HS-5 (cell line): ENCODE results near the gene RBMS1.
"Not testable (repeated sequence)": the region's sequence is repeated elsewhere in the genome, so short reads cannot be mapped to it uniquely, and the experiment has no call there.

ENCODE experiments used
- DNase-seq: peaks from one replicate; pipeline ENCODE4 v3.0.0-alpha.2; 2012; ENCODE audit warnings: low read depth

RBMS1 gene

DNA sequence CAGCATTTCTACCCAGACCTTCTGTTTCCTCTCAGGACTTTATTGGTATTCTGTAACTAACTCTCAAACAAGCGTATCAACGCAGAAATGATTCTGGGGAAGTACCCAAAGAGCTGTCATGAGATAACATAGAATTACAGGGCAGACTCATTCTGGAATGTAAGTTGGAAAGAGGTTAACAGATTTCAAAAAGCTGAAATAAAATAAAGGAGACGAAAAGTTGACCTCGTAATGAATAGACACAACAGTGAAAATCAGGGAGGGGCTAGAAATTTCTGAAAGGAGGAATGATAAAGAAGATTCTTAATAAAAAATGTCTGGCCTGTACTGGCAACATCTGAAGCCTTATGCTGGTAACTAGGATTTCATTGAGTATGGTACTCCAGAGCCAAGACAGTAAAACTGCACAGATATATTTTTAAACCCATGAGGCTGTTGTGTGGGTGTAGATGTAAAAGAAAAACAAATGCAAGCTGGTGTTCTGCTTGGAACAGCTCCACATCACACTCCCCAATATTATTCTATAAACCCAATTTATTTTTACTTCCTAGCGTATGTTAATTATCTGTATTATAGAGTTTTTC is 23.9 kb downstream of the RBMS1 start:
- DNase-seq = no peak

DNA sequence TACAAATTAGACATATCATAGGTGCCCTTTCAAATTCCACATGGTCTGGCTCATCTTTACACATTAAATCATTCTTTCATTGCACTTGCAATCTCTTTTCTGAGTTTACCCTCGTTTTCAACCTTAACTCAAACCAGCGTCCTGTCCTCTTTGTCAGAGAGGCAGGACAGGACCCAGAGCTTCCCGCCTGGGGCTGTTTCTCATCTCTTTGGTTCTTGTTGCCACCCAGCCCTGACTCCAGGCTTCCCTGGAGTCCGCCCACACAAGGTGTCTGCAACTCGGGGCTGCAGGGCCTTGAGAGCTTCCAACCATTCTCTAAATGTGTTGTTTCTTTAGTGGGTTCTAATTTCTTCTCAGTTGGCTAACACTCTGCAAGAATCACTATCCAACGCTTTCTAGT is 24.4 kb downstream of the RBMS1 start:
- DNase-seq = no peak

DNA sequence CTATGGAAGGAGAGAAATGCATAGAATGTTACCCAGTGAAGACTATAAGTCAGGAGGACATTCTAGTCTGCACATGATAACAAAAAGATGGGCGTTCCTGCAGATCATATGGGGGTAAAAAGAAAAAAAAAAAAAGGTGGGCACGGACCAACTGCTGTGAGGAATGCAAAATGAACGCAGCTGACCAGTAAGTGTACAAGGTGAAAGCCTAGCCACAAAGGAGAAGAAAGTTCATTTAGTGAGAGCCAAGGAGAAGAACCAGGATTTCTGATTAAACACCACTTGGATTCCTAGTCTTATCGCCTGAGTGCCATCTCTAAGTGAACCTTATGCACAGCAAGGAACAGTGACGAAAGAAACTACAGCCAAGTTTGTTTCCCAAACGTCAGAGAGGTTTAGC is 26.5 kb downstream of the RBMS1 start:
- no peak for DNase-seq

DNA sequence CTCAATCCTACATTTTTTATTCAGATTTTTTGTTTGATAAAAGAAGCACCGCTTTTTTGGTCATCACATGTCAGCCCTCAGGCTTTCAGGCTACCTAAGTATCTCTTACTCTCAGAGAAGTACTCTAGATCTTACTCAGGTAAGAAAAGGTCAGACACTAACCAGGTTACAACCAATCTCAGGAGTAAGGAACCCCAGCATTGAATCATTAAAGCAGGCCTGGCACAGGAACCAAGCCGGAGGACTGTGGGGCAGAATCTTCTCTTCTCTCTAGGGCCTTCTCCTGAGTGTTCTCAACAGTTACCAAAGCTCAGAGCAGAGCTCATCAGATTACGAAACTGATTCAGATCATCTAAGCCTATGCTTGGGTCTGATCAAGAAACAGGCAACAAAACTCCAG is 28.2 kb downstream of the RBMS1 start:
- DNase-seq = no peak

DNA sequence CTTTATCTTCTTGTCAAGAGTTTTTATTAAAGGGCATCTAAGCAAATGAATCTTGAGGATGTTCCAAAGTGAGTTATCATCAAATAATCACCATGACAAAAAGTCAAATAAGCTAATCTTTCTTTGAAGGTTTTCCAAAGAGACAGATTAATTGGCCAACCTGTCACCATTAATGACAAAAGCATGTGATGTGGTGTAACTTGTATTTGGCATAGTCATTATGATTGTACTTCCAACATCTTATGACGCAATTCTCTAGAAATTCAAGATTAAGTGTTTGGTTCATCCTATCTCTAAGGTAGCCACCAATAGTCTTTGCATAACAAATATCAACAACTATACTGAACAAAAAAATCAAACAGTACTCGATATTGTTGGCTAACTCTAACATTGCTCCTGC is 28.6 kb downstream of the RBMS1 start:
- DNase-seq = no peak

DNA sequence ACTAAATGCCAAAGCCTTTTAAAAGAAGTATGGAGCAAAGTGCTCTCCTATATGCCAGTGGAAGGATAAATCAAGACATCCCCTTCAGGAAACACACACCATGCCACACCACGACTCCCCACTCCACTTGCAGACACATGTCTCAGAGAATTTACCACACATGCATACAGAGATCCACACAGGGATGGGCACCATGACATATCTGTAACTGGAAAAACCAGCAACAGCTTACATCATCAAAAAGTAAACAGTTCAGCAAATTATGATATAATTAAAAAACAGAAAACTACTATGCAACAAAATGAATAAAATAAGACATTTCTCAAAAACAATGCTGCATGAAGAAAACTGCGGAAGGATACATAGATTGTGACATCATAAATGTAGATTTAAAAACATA is 29.6 kb downstream of the RBMS1 start:
- DNase-seq = no peak

DNA sequence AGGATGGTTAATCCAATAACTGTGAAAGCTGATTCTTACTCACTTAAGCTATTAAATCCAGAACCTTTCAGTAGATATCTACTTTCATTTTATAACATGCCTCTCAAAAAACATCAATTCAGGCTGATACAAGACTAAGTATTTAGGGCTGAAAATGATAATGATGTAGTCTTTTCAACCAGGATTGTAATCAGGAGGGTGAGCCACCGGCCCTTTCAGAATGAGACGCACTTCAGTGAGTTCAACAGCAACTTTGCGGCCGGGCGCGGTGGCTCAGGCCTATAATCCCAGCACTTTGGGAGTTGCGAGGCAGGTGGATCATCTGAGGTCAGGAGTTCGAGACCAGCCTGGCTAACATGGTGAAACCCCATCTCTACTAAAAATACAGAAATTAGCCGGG is 30.4 kb downstream of the RBMS1 start:
- DNase-seq = no peak

DNA sequence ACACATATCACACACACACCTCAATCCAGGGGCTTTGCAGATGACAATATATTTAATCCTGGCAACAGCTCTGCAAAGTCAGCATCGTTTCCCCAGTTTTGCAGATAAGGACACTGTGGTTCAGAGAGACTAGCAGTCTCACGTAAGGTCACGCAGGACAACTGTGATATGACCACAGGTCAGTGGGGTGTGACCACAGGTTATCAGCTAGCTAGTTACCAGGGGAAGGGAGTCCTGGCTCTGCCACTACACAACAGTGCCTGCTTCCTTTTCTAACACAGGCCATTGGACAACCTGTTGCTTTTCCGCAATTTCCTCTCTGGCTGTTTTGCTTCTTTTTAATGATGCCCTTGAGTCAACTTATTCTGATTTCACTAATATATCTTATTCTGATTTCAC is 33.3 kb downstream of the RBMS1 start:
- no peak for DNase-seq

DNA sequence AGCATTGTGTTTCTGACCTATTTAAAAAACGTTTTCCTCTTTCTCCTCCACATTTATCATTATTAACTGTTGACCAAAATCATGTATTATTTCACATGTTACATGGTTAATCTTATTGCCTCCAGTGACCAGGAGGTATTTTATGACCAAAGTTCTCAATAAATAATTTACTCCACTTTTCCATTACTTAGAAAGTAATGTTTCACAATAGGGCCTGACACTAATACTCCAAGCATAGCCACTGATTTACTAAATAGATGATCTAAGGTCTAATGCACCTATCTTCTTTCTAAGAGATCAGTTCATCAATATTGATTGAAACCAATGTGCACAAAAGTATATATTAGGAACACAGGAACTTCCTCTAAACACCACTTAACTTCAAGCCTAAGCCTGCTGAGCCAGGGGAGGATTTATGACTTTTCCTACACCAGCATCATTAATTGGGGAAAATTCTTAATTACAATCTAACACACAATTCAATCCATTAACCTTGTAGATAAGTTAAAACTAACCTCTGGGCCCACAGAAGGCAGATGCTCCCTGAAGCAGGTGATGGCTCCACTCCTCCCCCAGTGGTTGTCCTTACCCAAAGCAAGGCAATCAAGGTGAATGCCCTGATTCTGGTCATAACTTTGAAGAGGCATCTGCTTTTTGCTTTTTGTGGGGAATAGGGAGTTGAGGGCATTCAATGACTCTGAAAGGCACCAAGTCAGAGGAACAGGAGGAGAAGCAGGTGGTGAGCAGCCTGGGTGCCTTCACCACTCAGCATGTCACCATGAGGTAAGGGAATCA is 33.9 kb downstream of the RBMS1 start:
- no peak for DNase-seq

DNA sequence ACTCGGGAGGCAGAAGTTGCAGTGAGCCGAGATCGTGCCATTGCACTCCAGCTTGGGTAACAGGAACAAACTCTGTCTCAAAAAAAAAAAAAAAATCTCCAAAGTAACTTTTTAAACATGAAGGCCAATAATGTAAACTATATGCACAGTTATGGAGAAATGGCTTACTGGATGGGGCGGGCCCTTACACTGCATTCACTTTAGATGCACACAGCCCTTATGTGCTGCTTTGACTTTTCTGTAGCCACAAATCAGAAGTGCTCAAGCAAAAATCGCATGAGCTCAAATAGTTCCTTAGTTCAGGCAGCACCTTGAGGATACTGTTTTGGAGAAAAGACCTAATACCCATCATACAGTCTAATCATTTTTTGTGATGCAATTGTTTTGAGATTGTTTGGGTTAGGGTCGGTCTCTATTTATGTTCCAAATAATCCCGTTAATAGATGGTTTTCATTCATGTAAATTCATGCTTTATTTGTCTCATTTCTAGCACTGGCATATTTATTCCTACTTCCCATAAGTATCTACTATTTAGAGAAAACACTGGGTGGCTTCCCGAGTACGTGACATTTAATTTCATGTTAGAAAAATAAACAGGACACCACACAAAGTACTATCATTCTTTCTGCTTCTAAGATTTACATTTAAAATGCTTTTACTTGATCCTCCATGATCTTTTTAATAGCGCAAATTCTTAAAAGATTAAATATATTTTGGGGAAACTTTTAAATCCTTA is 34.7 kb downstream of the RBMS1 start:
- DNase-seq = no peak

DNA sequence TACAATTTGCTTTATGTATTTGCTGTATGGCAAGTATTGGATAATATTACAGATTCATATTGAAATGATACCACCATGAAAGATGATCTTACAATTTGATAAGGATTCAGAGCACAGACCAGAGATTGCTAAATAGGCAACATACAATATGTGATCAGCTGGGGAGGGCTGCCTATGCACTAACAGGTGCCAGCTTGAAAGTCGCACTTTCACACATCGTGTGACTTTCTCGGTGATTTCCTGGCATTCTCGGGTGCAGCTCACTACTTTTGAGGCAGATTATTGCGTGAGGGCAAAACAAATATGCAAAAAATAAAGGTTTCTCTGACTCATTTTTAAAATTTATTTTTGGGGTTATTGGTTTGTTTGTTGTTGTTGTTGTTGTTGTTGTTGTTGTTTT is 36.0 kb downstream of the RBMS1 start:
- DNase-seq = no peak

DNA sequence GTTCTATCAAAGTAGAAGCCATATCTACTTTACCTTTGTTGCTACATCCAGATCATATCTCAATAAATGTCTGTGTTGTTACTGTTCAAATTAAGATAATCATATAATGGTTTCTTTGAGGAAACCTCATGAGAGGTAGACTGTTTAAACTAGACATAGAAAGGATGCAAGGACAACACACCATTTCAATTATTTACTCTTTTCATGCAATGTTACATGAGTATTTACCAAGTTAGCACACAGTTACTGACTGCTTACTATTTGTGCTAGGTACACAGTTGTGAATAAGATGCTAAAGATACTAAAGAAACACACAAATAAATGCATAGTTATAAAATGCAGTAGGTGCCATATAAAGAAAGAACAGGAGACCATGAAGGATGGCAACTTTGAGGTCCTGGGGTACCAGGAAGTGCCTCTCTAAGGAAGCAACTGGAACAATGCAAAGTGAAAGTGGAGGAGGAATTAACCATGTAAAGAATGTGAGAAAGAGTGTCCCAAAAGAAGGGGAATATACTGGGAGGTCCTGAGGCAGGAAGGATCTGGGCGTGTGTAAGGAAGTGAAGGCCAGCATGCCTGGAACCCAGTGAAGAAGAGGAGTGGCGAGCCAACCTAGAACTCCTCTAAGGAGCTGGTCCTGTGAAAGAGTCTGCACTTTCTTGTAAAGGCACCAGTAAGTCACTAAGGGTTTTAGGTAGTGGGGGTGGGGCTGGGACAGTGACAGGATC is 39.4 kb downstream of the RBMS1 start:
- DNase-seq = no peak

DNA sequence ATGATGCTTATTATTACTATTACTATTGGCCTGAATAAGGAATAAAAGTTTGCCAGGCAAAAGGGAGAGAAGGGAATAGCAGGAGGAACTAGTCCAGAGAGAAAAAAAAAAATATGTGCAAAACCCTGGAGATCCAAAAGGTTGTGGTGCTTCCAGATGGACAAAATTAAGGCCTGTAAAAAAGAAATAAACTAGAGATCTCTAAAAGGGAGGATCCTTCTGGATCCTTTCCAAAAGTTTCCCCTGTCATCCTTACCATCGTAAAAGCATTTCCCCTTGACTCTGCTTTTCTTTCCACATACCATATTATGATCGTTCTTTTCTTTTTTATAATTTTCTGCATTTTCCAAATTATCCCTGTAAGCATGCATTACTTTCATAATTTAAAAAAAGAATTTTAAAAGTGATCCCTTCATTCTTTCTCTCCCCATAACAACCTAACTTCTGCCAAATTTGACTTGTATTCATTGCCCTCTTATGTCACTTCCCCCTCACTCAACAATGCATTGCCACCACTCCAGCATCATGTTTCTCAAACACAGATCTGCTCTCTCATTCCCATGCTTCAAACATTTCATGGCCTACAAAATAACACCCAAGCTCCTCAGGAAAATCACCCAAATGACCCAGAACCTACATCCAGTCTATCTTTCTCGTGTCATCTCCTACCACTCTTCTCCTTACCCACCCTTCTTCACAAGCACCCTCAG is 40.3 kb downstream of the RBMS1 start:
- no peak for DNase-seq

DNA sequence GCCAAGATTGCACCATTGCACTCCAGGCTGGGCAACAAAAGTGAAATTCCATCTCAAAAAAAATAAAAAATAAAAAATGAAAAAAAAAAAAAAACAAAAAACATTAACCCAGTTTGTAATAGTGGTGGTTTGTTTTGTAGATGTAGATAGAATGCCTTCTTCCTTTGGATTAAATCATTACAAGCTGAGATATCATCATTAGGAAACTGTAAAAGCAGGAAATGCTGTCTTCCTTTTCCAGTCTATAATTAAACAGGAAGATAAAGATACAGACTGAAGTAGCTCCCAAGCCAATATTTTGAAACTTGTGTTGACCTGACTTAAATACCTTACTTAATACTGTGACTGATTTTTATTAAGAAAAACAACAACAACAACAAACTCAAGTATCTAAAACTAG is 43.1 kb downstream of the RBMS1 start:
- no peak for DNase-seq

DNA sequence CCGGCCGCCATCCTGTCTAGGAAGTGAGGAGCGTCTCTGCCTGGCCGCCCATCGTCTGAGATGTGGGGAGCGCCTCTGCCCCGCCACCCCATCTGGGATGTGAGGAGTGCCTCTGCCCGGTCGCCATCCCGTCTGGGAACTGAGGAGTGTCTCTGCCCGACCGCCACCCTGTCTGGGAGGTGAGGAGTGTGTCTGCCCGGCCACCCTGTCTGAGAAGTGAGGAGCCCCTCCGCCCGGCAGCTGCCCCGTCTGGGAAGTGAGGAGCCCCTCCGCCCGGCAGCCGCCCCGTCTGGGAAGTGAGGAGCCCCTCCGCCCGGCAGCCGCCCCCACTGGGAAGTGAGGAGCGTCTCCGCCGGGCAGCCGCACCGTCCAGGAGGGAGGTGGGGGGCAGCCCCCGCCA is 44.8 kb downstream of the RBMS1 start:
- DNase-seq = not testable (repeated sequence)

DNA sequence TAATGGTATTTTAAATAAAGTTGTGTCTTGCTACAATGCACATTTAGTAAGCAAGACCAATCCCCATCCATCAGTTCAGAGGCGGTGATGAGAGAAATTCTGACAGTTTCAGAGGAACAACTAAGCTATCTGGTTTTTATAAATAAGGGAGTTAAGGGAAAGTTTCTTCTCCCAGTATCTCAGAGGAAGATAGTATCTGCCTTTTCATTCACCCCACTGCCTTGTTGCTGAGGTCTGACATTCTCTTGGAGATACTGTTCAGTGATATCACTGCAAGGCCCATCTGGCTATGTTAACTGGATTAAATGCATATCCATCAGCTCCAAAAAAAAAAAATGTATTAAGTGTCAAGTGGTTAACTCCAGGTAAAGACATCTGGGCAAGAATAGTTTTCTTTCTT is 47.9 kb downstream of the RBMS1 start:
- no peak for DNase-seq

DNA sequence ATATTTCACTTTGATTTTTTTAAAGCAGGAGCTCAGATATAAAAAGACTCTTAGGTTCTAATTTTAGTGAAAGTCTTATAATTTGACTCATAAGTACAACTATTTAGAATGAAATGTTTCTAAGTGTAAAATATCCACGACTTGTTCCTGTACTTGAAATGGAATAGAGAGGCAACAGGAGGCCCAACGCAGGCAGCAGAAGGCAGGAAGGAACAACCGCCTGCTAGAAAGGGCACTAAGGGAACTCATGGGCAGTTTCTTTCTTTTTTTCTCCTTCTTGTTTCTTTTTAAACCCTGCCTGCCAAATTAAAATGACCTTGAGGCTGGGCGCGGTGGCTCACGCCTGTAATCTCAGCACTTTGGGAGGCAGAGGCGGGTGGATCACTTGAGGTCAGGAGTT is 51.0 kb downstream of the RBMS1 start:
- DNase-seq = no peak

DNA sequence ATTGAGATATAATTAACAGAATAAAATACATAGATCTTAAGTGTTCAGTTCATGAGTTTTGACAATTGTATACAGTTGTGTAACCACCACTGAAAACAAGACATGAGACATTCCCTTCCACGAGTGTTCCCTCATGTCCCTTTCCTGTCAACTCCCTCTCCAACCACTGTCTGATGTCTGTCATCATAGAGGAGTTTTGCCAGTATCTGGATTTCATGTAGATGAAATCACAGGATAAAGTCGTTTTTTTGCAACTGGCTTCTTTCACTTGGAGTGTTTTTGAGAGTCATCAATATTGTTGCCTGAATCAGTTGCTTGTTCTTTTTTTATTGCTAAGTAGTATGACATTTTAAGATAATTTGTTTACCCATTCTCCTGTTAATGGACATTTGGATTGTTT is 52.7 kb downstream of the RBMS1 start:
- no peak for DNase-seq

DNA sequence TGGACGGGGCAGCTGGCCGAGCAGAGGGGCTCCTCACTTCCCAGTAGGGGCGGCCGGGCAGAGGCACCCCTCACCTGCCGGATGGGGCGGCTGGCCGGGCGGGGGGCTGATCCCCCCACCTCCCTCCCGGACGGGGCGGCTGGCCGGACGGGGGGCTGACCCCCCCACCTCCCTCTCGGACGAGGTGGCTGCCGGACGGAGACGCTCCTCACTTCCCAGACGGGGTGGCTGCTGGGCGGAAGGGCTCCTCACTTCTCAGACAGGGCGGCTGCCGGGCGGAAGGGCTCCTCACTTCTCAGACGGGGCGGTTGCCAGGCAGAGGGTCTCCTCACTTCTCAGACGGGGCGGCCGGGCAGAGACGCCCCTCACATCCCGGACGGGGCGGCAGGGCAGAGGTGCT is 54.6 kb downstream of the RBMS1 start:
- not testable (repeated sequence) for DNase-seq

DNA sequence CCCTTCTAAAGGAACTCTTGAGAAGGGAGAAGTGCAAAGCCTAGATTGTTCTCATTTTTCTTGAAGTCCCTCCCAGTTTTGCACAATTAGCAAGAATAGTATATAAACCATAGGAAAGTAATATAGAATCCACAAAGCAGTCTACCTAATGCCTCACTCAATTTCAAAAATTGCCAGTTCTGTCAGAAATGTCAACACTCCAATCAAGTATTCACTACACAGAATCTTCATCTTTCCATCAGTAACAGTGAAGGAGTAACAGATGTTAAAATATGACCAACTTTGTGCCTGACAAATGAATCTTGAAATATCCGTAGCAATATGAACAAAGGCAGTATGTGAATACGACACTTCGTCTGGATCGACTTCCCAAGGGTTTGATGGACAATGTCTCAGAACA is 56.3 kb downstream of the RBMS1 start:
- no peak for DNase-seq

DNA sequence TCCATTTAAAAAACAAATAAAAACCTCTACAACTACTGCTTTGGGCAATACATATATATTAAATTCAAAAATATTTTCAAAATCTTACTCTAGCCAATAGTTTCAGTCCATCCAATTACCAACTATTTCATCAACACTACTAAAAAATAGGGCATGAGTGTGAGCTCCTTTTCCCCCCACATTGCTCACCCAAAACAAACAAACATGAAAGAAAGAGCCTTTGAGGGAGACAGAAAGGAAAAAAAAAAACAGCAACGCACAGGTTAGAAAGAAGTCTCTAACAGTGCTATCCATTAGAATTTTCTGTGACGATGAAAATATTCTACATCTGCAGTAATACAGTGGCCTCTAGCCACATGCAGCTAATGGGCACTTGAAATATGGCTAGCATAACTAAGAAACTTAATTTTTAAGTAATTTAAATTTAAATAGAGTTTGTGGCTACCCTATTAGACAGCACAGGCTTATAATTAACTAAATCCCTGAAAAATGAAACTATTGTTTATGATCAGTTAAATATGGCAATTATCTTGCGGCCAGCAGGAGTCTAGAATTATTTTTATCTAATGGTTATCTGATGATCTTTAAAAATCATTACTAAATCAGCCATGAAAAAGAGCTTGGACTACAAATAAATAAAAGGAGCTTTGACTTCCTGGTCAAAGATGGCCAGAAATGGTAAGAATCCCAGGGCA is 59.2 kb downstream of the RBMS1 start:
- no peak for DNase-seq
